HG03460 (cell line): ENCODE results near the gene LCA5.
A peak's percentile ranks its signal among the peaks of the same experiment; 100 is the strongest.
"Not testable (repeated sequence)": the region's sequence is repeated elsewhere in the genome, so short reads cannot be mapped to it uniquely, and the experiment has no call there.

ENCODE experiments used
- ATAC-seq: cut with Tn5 transposase; IDR thresholded peaks from one replicate; pipeline ENCODE4 v1.9.1; 2021; ENCODE audit not compliant: unreplicated experiment

Gene LCA5

DNA sequence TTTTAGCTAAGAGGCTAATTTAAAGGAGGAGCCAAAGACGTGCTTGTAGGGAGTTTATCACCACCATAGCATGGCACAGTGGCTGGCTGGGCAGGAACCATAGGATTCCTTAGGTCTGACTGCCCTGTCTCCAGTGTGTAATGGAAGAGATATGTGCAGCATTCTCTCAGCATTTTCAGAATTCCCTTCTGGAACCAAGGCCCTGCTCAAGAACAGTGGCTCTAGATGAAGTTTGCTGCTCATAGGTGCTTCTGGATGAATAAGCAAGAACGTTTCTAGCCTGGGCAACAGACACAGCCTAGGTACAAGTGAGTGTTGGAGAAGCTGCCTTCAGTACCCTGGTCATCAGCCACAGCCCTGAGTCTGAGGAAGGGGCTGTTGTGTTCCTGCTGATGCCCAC is 69.1 kb downstream of the LCA5 start:
- ATAC-seq, result no peak

DNA sequence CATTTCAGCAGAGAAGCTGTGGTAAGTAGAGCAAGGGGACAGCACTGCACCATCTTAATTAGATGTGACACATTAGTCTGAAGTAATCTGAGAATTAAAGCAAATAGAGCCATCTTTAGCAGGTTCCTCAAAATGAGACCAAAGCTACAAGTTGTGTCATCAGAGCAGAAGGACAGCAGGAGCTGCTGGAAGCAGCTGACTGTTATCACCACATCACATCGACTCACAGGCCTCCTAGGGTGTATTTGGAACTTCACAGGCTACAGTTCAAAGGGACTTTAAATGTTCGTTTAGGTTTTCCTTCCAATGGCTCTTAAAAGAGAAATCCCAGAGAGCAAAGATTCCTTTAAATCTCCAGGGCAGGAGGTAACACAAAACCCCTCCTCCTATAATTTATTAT is 69.5 kb downstream of the LCA5 start:
- no peak for ATAC-seq

DNA sequence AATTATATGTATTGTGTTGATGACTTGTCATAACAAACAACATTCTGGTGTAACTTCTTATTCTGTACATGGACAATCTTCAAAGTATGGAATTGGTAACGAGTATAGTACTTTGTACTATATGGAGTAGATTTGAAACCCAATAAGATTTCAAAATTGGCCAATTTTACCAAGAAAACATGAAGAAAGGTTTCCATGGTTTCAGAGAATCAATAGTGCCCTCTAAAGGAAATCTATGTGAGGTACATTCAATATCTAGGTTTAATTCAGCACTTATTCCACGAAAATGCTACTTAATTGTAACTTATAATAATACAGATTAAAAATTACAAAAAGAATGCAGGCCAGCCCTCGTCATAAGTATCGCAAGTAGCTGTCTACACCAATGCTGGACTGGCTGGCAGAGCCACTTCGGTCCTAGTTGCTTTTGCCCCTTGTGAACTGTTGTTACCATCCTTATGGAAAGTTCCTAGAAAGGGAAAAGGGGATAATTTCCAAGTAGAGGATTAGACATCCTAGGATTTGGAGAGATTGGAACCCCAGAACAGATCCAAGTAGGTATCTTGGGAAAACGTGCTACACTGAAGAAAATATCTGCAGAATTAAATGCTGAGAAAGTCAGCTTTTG is 70.9 kb downstream of the LCA5 start:
- no peak for ATAC-seq

GRCh38 chr6:79465381-79465780 is 71.8 kb downstream of the LCA5 start:
- ATAC-seq, result no peak

DNA sequence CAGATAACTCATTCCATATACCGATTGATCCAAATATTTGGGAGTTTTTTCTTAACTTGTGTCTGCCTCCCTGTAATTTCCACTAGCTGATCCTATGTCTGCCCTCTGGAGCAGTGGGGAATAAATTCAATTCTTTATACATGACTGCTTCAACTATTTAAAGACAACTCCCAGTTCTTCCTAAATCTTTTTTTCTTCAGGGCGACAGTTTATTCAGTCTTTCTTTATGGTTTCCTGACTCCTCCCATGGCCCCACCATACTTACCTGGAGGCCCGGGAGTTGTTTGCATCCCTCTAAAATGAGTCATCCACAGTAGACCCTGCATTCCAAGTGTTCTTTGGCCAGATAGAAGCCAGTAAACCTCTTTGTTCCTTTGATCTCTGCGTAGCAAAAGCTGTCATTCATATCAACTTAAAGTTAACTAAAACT is 73.6 kb downstream of the LCA5 start:
- ATAC-seq, result no peak

GRCh38 chr6:79461205-79461604 is 76.0 kb downstream of the LCA5 start:
- ATAC-seq, result peak; percentile 59

DNA sequence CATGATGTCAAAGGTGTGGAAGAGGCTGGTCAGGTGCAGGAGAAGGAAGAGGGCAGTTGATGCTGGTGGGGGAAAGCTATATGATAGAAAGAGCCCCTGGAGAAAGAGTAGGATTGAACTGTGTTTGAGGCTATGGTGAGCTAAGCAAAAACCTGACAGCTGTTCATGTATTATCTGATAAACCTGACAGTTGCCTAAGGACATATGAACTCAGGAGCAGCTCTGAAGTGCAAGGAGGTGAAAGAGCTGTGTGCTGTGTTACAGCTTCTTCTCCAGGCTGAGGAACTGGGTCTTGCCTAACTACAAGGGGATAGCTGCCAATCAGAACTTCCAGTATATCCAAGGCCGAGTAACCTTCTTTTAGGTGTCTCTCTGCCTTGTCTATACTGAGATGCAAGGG is 81.8 kb downstream of the LCA5 start:
- no peak for ATAC-seq

DNA sequence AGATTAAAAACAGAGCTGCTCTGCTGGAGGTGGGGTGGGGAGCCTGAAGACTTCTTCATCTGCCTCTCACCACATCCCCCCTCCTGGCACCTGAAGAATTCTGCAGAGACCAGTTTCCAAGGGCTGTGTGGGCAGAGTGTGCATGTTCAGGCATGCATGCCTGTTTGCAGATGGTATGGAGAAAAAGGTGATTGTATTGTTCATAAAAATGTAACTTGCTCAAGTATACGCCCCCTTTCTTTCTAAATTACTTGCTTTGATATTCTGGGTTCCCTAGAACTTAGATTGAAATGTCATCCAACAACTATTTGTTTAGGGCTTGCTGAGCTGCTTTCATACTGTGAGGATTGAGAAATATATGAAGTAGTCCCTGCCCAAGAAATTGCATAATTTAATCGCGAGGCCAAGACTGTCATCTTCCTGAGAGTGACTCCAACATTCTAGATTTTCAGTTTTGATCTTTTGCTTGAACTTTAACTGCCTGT is 83.6 kb downstream of the LCA5 start:
- no peak for ATAC-seq

DNA sequence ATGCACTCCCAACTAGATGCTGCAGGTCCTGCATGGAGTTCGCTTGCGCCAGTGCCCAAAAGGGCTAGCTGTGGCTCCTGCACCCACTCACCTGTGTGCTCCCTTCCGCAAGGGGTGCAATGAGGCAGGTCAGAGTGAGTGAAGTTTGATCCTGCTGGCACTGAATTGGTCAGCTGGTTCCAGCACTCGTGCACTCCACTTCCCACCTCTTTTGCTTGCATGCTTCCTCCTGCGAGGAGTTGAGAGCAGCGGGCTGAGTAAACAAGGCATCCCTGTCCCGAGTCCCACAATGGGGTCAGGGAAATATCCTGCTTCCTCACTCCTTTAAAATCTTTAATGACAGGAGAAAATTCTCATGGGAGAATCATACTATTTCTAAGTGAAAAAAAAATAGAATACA is 86.2 kb downstream of the LCA5 start:
- no peak for ATAC-seq

- no peak for ATAC-seq
These were observed 91.2 kb downstream of the LCA5 start for GRCh38 chr6:79446006-79446405.

DNA sequence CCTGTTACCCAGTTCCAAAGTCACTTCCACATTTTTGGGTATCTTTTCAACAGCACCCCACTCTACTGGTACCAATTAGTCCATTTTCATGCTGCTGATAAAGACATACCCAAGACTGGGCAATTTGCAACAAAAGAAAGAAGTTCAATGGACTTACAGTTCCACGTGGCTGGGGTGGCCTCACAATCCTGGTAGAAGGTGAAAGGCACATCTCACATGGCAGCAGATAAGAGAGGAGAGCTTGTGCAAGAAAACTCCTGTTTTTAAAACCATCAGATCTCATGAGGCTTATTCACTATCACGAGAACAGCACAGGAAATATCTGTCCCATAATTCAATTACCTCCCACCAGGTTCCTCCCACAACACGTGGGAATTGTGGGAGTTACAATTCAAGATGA is 93.4 kb downstream of the LCA5 start:
- not testable (repeated sequence) for ATAC-seq

- no peak for ATAC-seq
These were observed 96.0 kb downstream of the LCA5 start for GRCh38 chr6:79441192-79441591.

DNA sequence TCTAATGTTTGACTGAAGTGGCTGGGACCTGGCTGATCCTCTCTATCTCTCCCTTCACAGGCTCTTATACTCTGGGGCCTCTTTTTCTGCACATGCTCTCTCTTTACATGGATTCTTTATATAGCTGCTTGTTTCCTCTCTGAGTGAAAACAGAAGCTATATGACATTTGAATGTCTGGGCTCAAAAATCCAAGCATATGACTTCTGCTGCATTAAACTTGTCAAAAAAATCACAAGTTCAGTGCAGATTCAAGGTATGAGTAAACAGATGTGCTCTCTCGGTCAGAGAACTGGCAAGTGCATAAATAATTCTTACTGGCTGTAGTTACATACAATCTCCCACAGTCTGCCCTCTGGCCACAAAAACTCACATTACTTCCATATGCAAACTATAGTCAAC is 96.6 kb downstream of the LCA5 start:
- no peak for ATAC-seq

DNA sequence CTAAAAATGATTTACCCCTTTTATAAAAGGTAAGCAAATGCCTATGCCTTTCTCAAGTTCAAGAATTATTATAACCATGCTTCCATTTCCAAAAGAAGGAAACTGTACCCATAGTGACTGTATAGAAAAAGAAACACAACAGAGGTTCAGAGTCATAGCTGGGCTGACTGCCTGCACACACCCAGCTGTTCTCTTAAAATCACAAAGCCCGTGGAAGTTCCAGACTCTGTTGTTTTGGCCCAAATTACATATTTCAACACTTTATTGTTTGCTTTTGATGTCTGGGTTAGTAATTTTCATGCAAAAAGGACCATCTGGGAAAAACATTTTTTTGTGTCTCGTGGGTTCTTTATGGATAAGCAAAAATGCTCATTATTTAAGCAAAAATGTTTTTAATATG is 99.2 kb downstream of the LCA5 start:
- ATAC-seq, result no peak

DNA sequence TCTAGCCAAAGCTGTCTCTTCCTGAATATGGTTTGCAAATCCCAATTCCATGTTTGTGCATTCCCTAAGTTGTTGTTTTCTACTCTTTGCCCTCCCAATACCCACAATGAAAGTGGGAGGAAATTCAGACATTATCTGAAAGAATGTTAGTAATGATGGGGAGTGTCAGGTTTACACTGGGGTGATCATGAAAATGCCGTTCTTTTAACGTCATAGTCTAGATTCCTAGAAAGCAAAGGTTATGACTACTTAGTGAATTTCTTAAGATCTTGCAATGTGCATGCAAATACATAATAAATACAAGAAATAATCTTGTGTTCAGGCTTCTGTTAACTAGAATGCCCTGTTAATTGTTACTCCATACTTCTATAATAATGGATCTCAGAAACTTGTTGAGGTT is 101.0 kb downstream of the LCA5 start:
- ATAC-seq, result no peak

DNA sequence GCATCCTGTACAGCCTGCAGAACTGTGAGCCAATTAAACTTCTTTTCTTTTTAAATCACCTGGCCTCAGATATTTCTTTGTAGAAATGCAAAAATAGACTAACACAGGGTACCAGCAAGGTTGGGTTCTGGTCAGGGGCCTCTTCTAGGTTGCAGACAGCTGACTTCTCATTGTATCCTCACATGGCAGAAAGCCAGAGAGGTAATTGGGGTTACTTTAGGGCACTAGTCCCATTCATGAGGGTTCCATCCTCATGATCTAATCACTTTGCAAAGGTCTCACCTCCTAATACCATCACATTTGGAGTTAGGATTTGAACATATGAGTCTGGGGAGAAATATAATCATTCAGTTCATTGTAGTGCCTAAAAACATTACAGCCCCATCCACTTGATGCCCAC is 101.5 kb downstream of the LCA5 start:
- no peak for ATAC-seq
